Uterus (tissue), 4 donors: ENCODE measurements around the gene SNX18. TPM values are rescaled to one million over a fixed set of nuclear protein-coding genes. Genes with fewer than 3 reads are reported as not detected.
A peak's percentile ranks its signal among the peaks of the same experiment; 100 is the strongest.

Experiments
- DNase-seq, 2 donors: peaks; one replicate each; pipeline ENCODE4 v3.0.0-alpha.2; 2019 to 2020
- H3K27ac ChIP-seq, 2 donors: fragments of 200-600 bp; sonication (generic); 1 replicate in 1 of 2; 2 replicates in 1 of 2; pipeline ENCODE4 v1.5.1; 2016 to 2018
- H3K27me3 ChIP-seq, 2 donors: fragments of 200-600 bp; sonication (generic); one replicate each; pipeline ENCODE4 v1.5.1; 2018 to 2019; ENCODE audit warnings: control low read depth in 1 of 2
- H3K36me3 ChIP-seq, 2 donors: fragments of 200-600 bp; sonication (generic); one replicate each; pipeline ENCODE4 v1.5.1; 2019; ENCODE audit warnings: control low read depth in 1 of 2
- H3K4me1 ChIP-seq, 2 donors: fragments of 200-600 bp; sonication (generic); one replicate each; pipeline ENCODE4 v1.5.1; 2018 to 2019; ENCODE audit warnings: control low read depth in 1 of 2
- H3K4me3 ChIP-seq, 2 donors: fragments of 200-600 bp; sonication (generic); 1 replicate in 1 of 2; 2 replicates in 1 of 2; pipeline ENCODE4 v1.5.1; 2018 to 2019; ENCODE audit warnings: mild to moderate bottlenecking in 1 of 2
- H3K9me3 ChIP-seq, 2 donors: fragments of 200-600 bp; sonication (generic); one replicate each; pipeline ENCODE4 v1.5.1; 2019; ENCODE audit warnings: control low read depth in 1 of 2
- CTCF ChIP-seq, 4 experiments: fragments of 200-600 bp in 2 of 4; fragments of 450-650 bp in 2 of 4; sonication (generic) in 2 of 4; IDR thresholded peaks; one replicate each; pipeline ENCODE4 v1.5.1; 2016 to 2019; ENCODE audit warnings: antibody characterized with exemption in 4 of 4, mild to moderate bottlenecking in 2 of 4, moderate library complexity in 1 of 4
- POLR2A ChIP-seq, 2 donors: fragments of 450-650 bp; IDR thresholded peaks; one replicate each; pipeline ENCODE4 v1.6.1; 2016; ENCODE audit warnings: antibody characterized with exemption in 2 of 2, mild to moderate bottlenecking in 1 of 2, moderate library complexity in 1 of 2
- intact Hi-C: fragments of 100-400 bp; cut with DNase I; formaldehyde crosslinking; loops from one replicate; pipeline ENCODE4 v1.15.1; 2023; ENCODE audit warnings: low total_unique reads
- total RNA-seq, 4 donors: library from RNA; depleted of rRNA in 3 of 4; stranded (reverse); fragments of >200 nt in 3 of 4; gene quantifications; one replicate each; pipeline versions ENCODE4 v1.1.0 to v1.2.4, GENCODE V29; 2014 to 2023
- donor health status: DM: yes; HTN: yes; CAD: no.

The SNX18 gene, protein sequence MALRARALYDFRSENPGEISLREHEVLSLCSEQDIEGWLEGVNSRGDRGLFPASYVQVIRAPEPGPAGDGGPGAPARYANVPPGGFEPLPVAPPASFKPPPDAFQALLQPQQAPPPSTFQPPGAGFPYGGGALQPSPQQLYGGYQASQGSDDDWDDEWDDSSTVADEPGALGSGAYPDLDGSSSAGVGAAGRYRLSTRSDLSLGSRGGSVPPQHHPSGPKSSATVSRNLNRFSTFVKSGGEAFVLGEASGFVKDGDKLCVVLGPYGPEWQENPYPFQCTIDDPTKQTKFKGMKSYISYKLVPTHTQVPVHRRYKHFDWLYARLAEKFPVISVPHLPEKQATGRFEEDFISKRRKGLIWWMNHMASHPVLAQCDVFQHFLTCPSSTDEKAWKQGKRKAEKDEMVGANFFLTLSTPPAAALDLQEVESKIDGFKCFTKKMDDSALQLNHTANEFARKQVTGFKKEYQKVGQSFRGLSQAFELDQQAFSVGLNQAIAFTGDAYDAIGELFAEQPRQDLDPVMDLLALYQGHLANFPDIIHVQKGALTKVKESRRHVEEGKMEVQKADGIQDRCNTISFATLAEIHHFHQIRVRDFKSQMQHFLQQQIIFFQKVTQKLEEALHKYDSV
- 10 to 100 TPM; 33.6 to 59.1 (median 51.2) TPM for total RNA-seq

DNA sequence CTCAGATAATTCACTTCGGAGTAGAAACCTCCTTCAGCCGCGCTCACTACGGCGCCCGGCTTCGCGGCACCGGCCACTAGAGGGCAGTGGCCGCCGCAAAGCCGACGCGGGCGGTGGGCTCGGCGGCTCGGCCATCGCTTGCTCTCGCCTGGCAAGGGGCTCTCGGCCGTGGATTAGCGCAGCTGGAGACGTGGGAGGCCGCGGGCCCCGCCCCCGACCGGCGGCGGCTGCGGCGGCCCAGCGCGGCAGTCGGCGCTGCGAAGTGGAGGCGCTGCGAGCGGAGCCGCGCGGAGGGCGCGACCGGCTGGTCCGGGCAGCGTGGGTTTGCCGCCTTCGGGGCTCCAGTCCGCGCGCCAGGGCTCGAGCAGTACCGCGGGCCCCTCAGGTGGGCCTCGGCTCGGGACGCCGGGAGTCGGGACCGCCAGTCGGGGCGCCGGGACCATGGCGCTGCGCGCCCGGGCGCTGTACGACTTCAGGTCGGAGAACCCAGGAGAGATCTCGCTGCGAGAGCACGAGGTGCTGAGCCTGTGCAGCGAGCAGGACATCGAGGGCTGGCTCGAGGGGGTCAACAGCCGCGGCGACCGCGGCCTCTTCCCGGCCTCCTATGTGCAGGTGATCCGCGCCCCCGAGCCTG is at the start of gene SNX18:
Gene SNX18 (plus strand): TSS at position 248 of the 634 bp plus-strand sequence. CDS start 194 bp downstream, at position 442.
- H3K4me1 ChIP-seq = peaks cover 0 to 7% of the 10 kb centered on the region in 2 donors
- H3K36me3 ChIP-seq = no peaks in the 10 kb centered on the region
- peak; percentile 91 for DNase-seq
- peak within 1 kb of the TSS; percentile 90 to 92 for H3K27ac ChIP-seq
- no peaks in the 10 kb centered on the region for H3K9me3 ChIP-seq
- peak; percentile 96 to 99 (median 98) for TF ChIP-seq CTCF (IDR thresholded peaks at IDR 0.05)
- peak; percentile 83 to 87 for TF ChIP-seq POLR2A (IDR thresholded peaks at IDR 0.05)
- intact Hi-C loops = loop anchor here (5.0 kb wide), 1 partner anchor 325 kb away; no protein-coding TSS in a partner anchor
- H3K4me3 ChIP-seq = peak within 1 kb of the TSS; percentile 39 to 96
- H3K27me3 ChIP-seq = no peaks in the 10 kb centered on the region

GRCh38 chr5:54469622-54470021 is 47.9 kb upstream of the SNX18 start:
- no peaks in the 10 kb centered on the region for H3K9me3 ChIP-seq
- peak overlapping the region; percentile 62 to 70 for H3K27ac ChIP-seq
- H3K4me1 ChIP-seq = peaks cover 0 to 4% of the 10 kb centered on the region in 2 donors
- H3K4me3 ChIP-seq = peak overlapping the region in 1 of 2 donors; percentile 15
- intact Hi-C loops = no loop called here
- no peaks in the 10 kb centered on the region for H3K27me3 ChIP-seq
- TF ChIP-seq POLR2A (IDR thresholded peaks at IDR 0.05) = no peak
- TF ChIP-seq CTCF (IDR thresholded peaks at IDR 0.05) = no peak
- no peaks in the 10 kb centered on the region for H3K36me3 ChIP-seq
- no peak for DNase-seq

GRCh38 chr5:54470128-54470527 is 47.4 kb upstream of the SNX18 start:
- peak overlapping the region; percentile 62 to 70 for H3K27ac ChIP-seq
- peaks cover 0 to 4% of the 10 kb centered on the region in 2 donors for H3K4me1 ChIP-seq
- no peaks in the 10 kb centered on the region for H3K27me3 ChIP-seq
- TF ChIP-seq CTCF (IDR thresholded peaks at IDR 0.05) (no peak), POLR2A (IDR thresholded peaks at IDR 0.05) (no peak)
- DNase-seq = no peak
- no peaks in the 10 kb centered on the region for H3K9me3 ChIP-seq
- H3K36me3 ChIP-seq = no peaks in the 10 kb centered on the region
- intact Hi-C loops = no loop called here
- peak overlapping the region in 1 of 2 donors; percentile 15 for H3K4me3 ChIP-seq

GRCh38 chr5:54470677-54471076 is 46.9 kb upstream of the SNX18 start:
- no peak overlapping the region for H3K4me3 ChIP-seq
- intact Hi-C loops = no loop called here
- no peak for TF ChIP-seq CTCF (IDR thresholded peaks at IDR 0.05)
- TF ChIP-seq POLR2A (IDR thresholded peaks at IDR 0.05) = no peak
- H3K36me3 ChIP-seq = no peaks in the 10 kb centered on the region
- peak overlapping the region in 1 of 2 donors; percentile 13 for H3K27ac ChIP-seq
- H3K27me3 ChIP-seq = no peaks in the 10 kb centered on the region
- H3K9me3 ChIP-seq = no peaks in the 10 kb centered on the region
- H3K4me1 ChIP-seq = peaks cover 0 to 4% of the 10 kb centered on the region in 2 donors
- no peak for DNase-seq
